ENCODE measurements around the gene NOD1.

GRCh38 chr7:30465811-30466180 is 12.8 kb downstream of the NOD1 start:
- no peak for TF ChIP-seq POLR2AphosphoS5 (IDR thresholded peaks at IDR 0.05; ENCODE audit: low read depth, low read length)
- no peak for TF ChIP-seq SIN3A (IDR thresholded peaks at IDR 0.05; ENCODE audit: borderline replicate concordance, insufficient read depth, low read depth, low read length)
